H1 (cell line): ENCODE results near the gene STK11IP. TPM values are rescaled to one million over a fixed set of nuclear protein-coding genes. Genes with fewer than 3 reads are reported as not detected.
A peak's percentile ranks its signal among the peaks of the same experiment; 100 is the strongest.

Source experiments
- CTCF ChIA-PET: fragments of 300-600 bp; sonication (Branson Sonifier 250); formaldehyde crosslinking; loops from one replicate; lab custom pipeline; 2021; ENCODE audit not compliant: partially characterized antibody; lab: Charles Lee
- POLR2A ChIA-PET: fragments of 300-600 bp; sonication (Branson Sonifier 250); formaldehyde crosslinking; loops from one replicate; lab custom pipeline; 2021; ENCODE audit warnings: inconsistent platforms; ENCODE audit not compliant: partially characterized antibody; lab: Charles Lee
- DNase-seq, 2 experiments: peaks; one replicate each; pipeline versions ENCODE4 v3.0.0 to v3.0.0-alpha.2; 2010 to 2022; ENCODE audit warnings: low spot score in 2 of 2, low read depth in 1 of 2, mixed read lengths in 1 of 2
- FAIRE-seq: peaks from 2 replicates; lab custom pipeline; 2011; peaks lifted over from hg19 to GRCh38; lab: Jason Lieb, UNC
- H2AFZ ChIP-seq: 2 replicates; pipeline ENCODE4 v1.8.1; 2012; ENCODE audit warnings: low read length, inconsistent platforms
- H2AK5ac ChIP-seq: 2 replicates; pipeline ENCODE4 v1.6.1; 2013; ENCODE audit warnings: low read depth, low read length
- H2BK120ac ChIP-seq: replicated peaks from 2 replicates; pipeline ENCODE3; 2013; ENCODE audit warnings: low read depth, low read length, inconsistent platforms
- H2BK12ac ChIP-seq: 2 replicates; pipeline ENCODE4 v1.6.1; 2013; ENCODE audit warnings: low read depth, low read length
- H2BK15ac ChIP-seq: 2 replicates; pipeline ENCODE4 v1.6.1; 2013; ENCODE audit warnings: low read length
- H2BK20ac ChIP-seq: 2 replicates; pipeline ENCODE4 v1.6.1; 2013; ENCODE audit warnings: low read length
- H2BK5ac ChIP-seq: 2 replicates; pipeline ENCODE4 v1.6.1; 2013; ENCODE audit warnings: low read depth, low read length
- H3K14ac ChIP-seq: 2 replicates; pipeline ENCODE4 v1.6.1; 2013; ENCODE audit warnings: inconsistent platforms; ENCODE audit not compliant: insufficient read length
- H3K18ac ChIP-seq: 2 replicates; pipeline ENCODE4 v1.6.1; 2013; ENCODE audit warnings: low read length; ENCODE audit errors: extremely low read depth
- H3K23ac ChIP-seq: 2 replicates; pipeline ENCODE4 v1.6.1; 2013; ENCODE audit warnings: inconsistent platforms; ENCODE audit not compliant: insufficient read length
- H3K23me2 ChIP-seq: 2 replicates; pipeline ENCODE4 v1.6.1; 2013; ENCODE audit warnings: low read depth, low read length
- H3K27ac ChIP-seq: 2 replicates; pipeline ENCODE4 v1.6.1; 2011; ENCODE audit warnings: low read depth, low read length, inconsistent platforms
- H3K27me3 ChIP-seq, 4 experiments: replicated peaks in 1 of 4; 1 replicate in 1 of 4; 2 replicates in 3 of 4; pipeline versions ENCODE4 v1.6.1 to v1.8.1; 2011 to 2013; ENCODE audit warnings: low read length in 3 of 4, mild to moderate bottlenecking in 3 of 4, inconsistent platforms in 2 of 4, mixed read lengths in 2 of 4, moderate library complexity in 1 of 4; ENCODE audit not compliant: control insufficient read depth in 3 of 4, insufficient read depth in 3 of 4; ENCODE audit errors: extremely low read depth in 1 of 4
- H3K36me3 ChIP-seq, 4 experiments: 2 replicates each; pipeline versions ENCODE4 v1.6.1 to v1.8.1; 2011 to 2013; ENCODE audit warnings: mild to moderate bottlenecking in 4 of 4, low read length in 3 of 4, moderate library complexity in 2 of 4, control low read depth in 1 of 4, inconsistent platforms in 1 of 4; ENCODE audit not compliant: insufficient read depth in 4 of 4, control insufficient read depth in 2 of 4
- H3K4ac ChIP-seq: replicated peaks from 2 replicates; pipeline ENCODE3; 2013; ENCODE audit warnings: low read length, low read depth, mixed read lengths, inconsistent platforms; ENCODE audit not compliant: insufficient read length
- H3K4me1 ChIP-seq, 4 experiments: replicated peaks in 1 of 4; 1 replicate in 1 of 4; 2 replicates in 3 of 4; pipeline versions ENCODE4 v1.6.1 to v1.8.1; 2011 to 2013; ENCODE audit warnings: low read length in 3 of 4, inconsistent platforms in 2 of 4, mixed read lengths in 1 of 4; ENCODE audit not compliant: insufficient read depth in 4 of 4, control insufficient read depth in 3 of 4
- H3K4me2 ChIP-seq, 2 experiments: 2 replicates each; pipeline versions ENCODE4 v1.6.1 to v1.8.1; 2011 to 2013; ENCODE audit warnings: low read depth in 2 of 2, low read length in 2 of 2, control low read depth in 1 of 2, inconsistent platforms in 1 of 2, mild to moderate bottlenecking in 1 of 2; ENCODE audit not compliant: insufficient read depth in 1 of 2
- H3K4me3 ChIP-seq, 4 experiments: fragments of 200-600, 300-600 bp in 1 of 4; sonication (generic), shearing (Covaris generic), sonication (Bioruptor Twin) in 1 of 4; 2 replicates each; pipeline versions ENCODE4 v1.5.1 to v1.8.1; 2011 to 2016; ENCODE audit warnings: low read length in 4 of 4, low read depth in 3 of 4, control low read depth in 2 of 4, inconsistent platforms in 2 of 4, mild to moderate bottlenecking in 2 of 4, mixed read lengths in 1 of 4, moderate library complexity in 1 of 4; ENCODE audit not compliant: insufficient read depth in 2 of 4; ENCODE audit errors: extremely low read depth in 1 of 4
- H3K56ac ChIP-seq: replicated peaks from 2 replicates; pipeline ENCODE3; 2013; ENCODE audit warnings: low read depth, mild to moderate bottlenecking, mixed read lengths, low read length, inconsistent platforms; ENCODE audit not compliant: insufficient read length
- H3K79me1 ChIP-seq: 2 replicates; pipeline ENCODE4 v1.6.1; 2013; ENCODE audit warnings: low read depth, low read length, control low read depth
- H3K79me2 ChIP-seq, 2 experiments: 2 replicates each; pipeline versions ENCODE4 v1.6.1 to v1.8.1; 2012 to 2013; ENCODE audit warnings: low read length in 2 of 2, mild to moderate bottlenecking in 2 of 2, inconsistent platforms in 1 of 2; ENCODE audit not compliant: insufficient read depth in 2 of 2, control insufficient read depth in 1 of 2
- H3K9ac ChIP-seq, 4 experiments: replicated peaks in 1 of 4; 1 replicate in 1 of 4; 2 replicates in 3 of 4; pipeline versions ENCODE4 v1.6.1 to v1.8.1; 2011 to 2013; ENCODE audit warnings: low read depth in 3 of 4, low read length in 3 of 4, control low read depth in 2 of 4, mild to moderate bottlenecking in 2 of 4, moderate library complexity in 2 of 4, inconsistent platforms in 1 of 4; ENCODE audit errors: extremely low read depth in 1 of 4
- H3K9me3 ChIP-seq, 2 experiments: 2 replicates each; pipeline versions ENCODE4 v1.6.1 to v1.8.1; 2012 to 2013; ENCODE audit warnings: mild to moderate bottlenecking in 2 of 2, moderate library complexity in 2 of 2, control low read depth in 1 of 2, inconsistent platforms in 1 of 2, low read depth in 1 of 2, low read length in 1 of 2, mixed read lengths in 1 of 2; ENCODE audit not compliant: insufficient read depth in 2 of 2
- H4K20me1 ChIP-seq, 2 experiments: replicated peaks in 1 of 2; 2 replicates each; pipeline versions ENCODE3 to v1.8.1; 2011 to 2013; ENCODE audit warnings: inconsistent platforms in 2 of 2, low read length in 2 of 2, mild to moderate bottlenecking in 1 of 2; ENCODE audit not compliant: insufficient read depth in 2 of 2, control insufficient read depth in 1 of 2
- H4K5ac ChIP-seq: 2 replicates; pipeline ENCODE4 v1.6.1; 2013; ENCODE audit warnings: low read length, low read depth, mixed read lengths, inconsistent platforms; ENCODE audit not compliant: insufficient read length
- H4K8ac ChIP-seq: 2 replicates; pipeline ENCODE4 v1.8.0; 2013; ENCODE audit warnings: mild to moderate bottlenecking, moderate library complexity, low read length, inconsistent platforms; ENCODE audit not compliant: insufficient read depth; ENCODE audit errors: extremely low read depth
- H4K91ac ChIP-seq: replicated peaks from 2 replicates; pipeline ENCODE3; 2013; ENCODE audit warnings: low read length, mixed read lengths, inconsistent platforms; ENCODE audit not compliant: insufficient read length
- ASH2L ChIP-seq: fragments of 200-600, 300-600 bp; sonication (generic); IDR thresholded peaks from one replicate; pipeline ENCODE4 v1.7.1; 2017; ENCODE audit warnings: low read length
- CTBP2 ChIP-seq: IDR thresholded peaks from 2 replicates; pipeline ENCODE4 v1.7.0; 2011; ENCODE audit warnings: borderline replicate concordance, mild to moderate bottlenecking, moderate library complexity, mixed read lengths, low read length; ENCODE audit not compliant: insufficient read depth, insufficient read length
- NANOG ChIP-seq: IDR thresholded peaks from 2 replicates; pipeline ENCODE4 v1.6.1; 2011; ENCODE audit warnings: low read length, low read depth, mild to moderate bottlenecking, inconsistent platforms; ENCODE audit not compliant: insufficient read depth, poor library complexity, severe bottlenecking
- PHF8 ChIP-seq: fragments of 200-600 bp; sonication (generic); conservative IDR thresholded peaks from 2 replicates; pipeline ENCODE4 v1.7.1; 2012; ENCODE audit warnings: low read depth, mild to moderate bottlenecking, inconsistent platforms, low read length, moderate library complexity
- POLR2A ChIP-seq, 2 experiments: IDR thresholded peaks; 1 replicate in 1 of 2; 2 replicates in 1 of 2; pipeline ENCODE4 v1.6.1; 2011; ENCODE audit warnings: low read depth in 2 of 2, low read length in 2 of 2, mild to moderate bottlenecking in 2 of 2; ENCODE audit errors: control extremely low read depth in 1 of 2
- SP4 ChIP-seq: IDR thresholded peaks from 2 replicates; pipeline ENCODE4 v1.6.1; 2012; ENCODE audit warnings: low read length, inconsistent platforms
- SUZ12 ChIP-seq: fragments of 200-600 bp; sonication (generic); IDR thresholded peaks from 2 replicates; pipeline ENCODE4 v1.6.1; 2012; ENCODE audit warnings: mild to moderate bottlenecking, inconsistent platforms, low read length, moderate library complexity, mixed read lengths
- TAF1 ChIP-seq: IDR thresholded peaks from 2 replicates; pipeline ENCODE4 v1.6.1; 2011; ENCODE audit warnings: mild to moderate bottlenecking, low read depth, low read length
- TAF7 ChIP-seq: optimal IDR thresholded peaks from 2 replicates; pipeline ENCODE3; 2011; ENCODE audit warnings: low read depth, mild to moderate bottlenecking, inconsistent platforms, low read length, moderate library complexity, borderline replicate concordance
- TBP ChIP-seq: IDR thresholded peaks from 2 replicates; pipeline ENCODE4 v1.6.1; 2011; ENCODE audit warnings: low read depth, low read length, improper control_type of control experiment
- WGBS, 2 experiments: shearing (Covaris generic) in 1 of 2; methylation state at CpG; one replicate each; pipeline versions ENCODE4 v1.1.6 to v1.1.7; 2013 to 2015; ENCODE audit warnings: low lambda C conversion rate in 2 of 2, mixed read lengths in 2 of 2, inconsistent platforms in 1 of 2, low coverage in 1 of 2, missing lambda C conversion rate in 1 of 2; ENCODE audit not compliant: insufficient replicate concordance in 2 of 2, insufficient coverage in 1 of 2, insufficient read length in 1 of 2; ENCODE audit errors: extremely low coverage in 1 of 2, missing lambda C conversion rate in 1 of 2; 5-methylcytosine and 5-hydroxymethylcytosine counted together
- polyA plus RNA-seq, 7 experiments: library from polyadenylated mRNA; depleted of rRNA in 3 of 7; stranded (reverse) in 5 of 7; unstranded in 2 of 7; fragments of >200 nt in 5 of 7; fragments of 200-250 nt in 2 of 7; gene quantifications; 1 replicate in 5 of 7; 2 replicates in 1 of 7; 4 replicates in 1 of 7; pipeline versions ENCODE4 v1.2.1 to v1.2.3, GENCODE V29; 2011 to 2013; ENCODE audit warnings: missing spikeins in 2 of 7, mixed read lengths in 2 of 7
- total RNA-seq: library from RNA; stranded (reverse); fragmentation: NEBNext Ultra II Directional; extraction: Animal tissue kit (Norgen Biotek cat#: 25700); gene quantifications from 2 replicates; pipeline ENCODE4 v1.2.1, GENCODE V29; 2021
- TF ChIP-seq, protein P1 (sequence below): IDR thresholded peaks from 2 replicates; pipeline ENCODE4 v1.6.1; 2012; ENCODE audit warnings: inconsistent platforms

Gene STK11IP
- total and polyA plus RNA-seq, 2 of the 8 experiments (the other 6 are each of a cell fraction or from before 2014, with no cell fraction given): 18.5 to 29.6 TPM

DNA sequence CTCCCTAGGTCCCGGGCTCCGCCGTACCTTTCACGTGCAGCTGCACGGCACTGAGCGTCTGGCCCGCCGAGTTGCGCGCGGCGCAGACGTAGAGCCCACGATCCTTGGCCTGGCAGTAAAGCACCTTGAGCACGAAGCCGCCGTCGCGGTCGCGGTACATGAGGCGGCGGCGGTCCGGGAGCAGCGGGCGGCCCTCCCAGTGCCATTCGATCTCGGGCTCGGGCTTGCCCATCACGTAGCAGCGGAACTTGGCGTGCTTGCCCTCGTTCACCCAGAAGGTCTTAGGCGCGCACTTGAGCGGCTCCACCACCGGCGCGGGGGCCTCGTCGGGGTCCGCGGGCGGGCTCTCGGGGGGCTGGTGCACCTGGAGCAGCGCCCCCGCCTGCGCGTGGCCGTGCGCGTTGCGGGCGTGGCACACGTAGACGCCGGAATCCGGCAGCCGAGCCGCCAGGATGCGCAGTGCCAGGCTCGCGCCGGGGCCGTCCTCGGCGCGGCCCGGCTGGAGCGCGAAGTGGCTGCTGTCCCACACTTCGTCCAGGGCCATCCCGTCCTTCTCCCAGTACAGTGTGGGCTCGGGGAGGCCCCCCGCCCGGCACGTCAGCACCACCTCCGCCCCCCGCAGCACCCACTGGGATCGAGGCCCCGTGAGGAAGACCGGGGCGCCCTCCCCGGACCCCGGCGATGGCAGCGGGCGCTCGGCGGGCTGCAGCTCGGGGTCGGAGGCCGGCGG is 27.3 kb upstream of the STK11IP start:
- CTCF ChIA-PET: interaction anchor here (0.8 to 2.9 kb wide), 12 partner anchors 10 to 96 kb away, joined by 3 to 34 read pairs (median 4); partner anchors contain the start of genes SLC4A3 and STK11IP
- Histone ChIP-seq H2AFZ (no peak overlapping the region), H3K23ac (no peak overlapping the region), H3K56ac (peak overlapping the region; percentile 93), H3K4me3 (peak overlapping the region; percentile 45 to 74 (median 58)), H3K9ac (peak overlapping the region; percentile 12 to 86 (median 64); a peak in 5 of 7 replicates), H3K23me2 (peaks cover 8% of the 10 kb centered on the region; the same call in 1 of the 2 replicates), H3K27me3 (peaks cover 0 to 2% (median 0%) of the 10 kb centered on the region in 4 experiments; a peak in 1 of 7 replicates), H3K79me1 (no peaks in the 10 kb centered on the region), H4K91ac (peak overlapping the region; percentile 76), H3K4me2 (peak overlapping the region; percentile 67 to 79), H4K8ac (peak overlapping the region; percentile 82; the same call in 1 of the 2 replicates), H2AK5ac (peak overlapping the region; percentile 57; the same call in 1 of the 2 replicates), H2BK120ac (no peak overlapping the region), H3K4ac (peak overlapping the region; percentile 87), H3K36me3 (peaks cover 0 to 29% (median 7%) of the 10 kb centered on the region in 4 experiments; a peak in 4 of 8 replicates), H3K18ac (peak overlapping the region; percentile 48), H3K4me1 (peaks cover 0 to 39% (median 31%) of the 10 kb centered on the region in 4 experiments; a peak in 6 of 7 replicates), H2BK15ac (no peak overlapping the region), H3K9me3 (peaks cover 0 to 8% of the 10 kb centered on the region in 2 experiments; a peak in 1 of 4 replicates), H3K14ac (no peak overlapping the region), H4K5ac (no peak overlapping the region), H3K27ac (peak overlapping the region; percentile 42; the same call in 1 of the 2 replicates), H2BK5ac (no peak overlapping the region), H4K20me1 (no peaks in the 10 kb centered on the region), H3K79me2 (peaks cover 0 to 7% of the 10 kb centered on the region in 2 experiments; a peak in 2 of 4 replicates), H2BK12ac (0 out of 2 replicates have a peak overlapping the region, but pooled peaks have one; percentile 68), H2BK20ac (no peak overlapping the region)
- DNase-seq (no peak), FAIRE-seq (no peak)
- POLR2A ChIA-PET: interaction anchor here (0.6 to 18.6 kb wide), 11 partner anchors 8 to 58 kb away, joined by 3 to 293 read pairs (median 6); partner anchors contain the start of genes CHPF, STK11IP and TMEM198
- WGBS, 2 experiments: 16% methylated on average over 46 of the region's 95 CpGs; no CpG with 5 or more reads in 1 of the 2 experiments
- TF ChIP-seq POLR2A (IDR thresholded peaks at IDR 0.05; ENCODE audit: control extremely low read depth in 1 of 2, low read depth in 2 of 2, low read length in 2 of 2): peak in 1 of 2 experiments; percentile 51; a peak in 1 of 3 replicates
- no peak for TF ChIP-seq TBP
- TF ChIP-seq ASH2L: peak; percentile 68
- TF ChIP-seq NANOG: no peak
- 0 out of 2 replicates have a peak, but pooled peaks have one; percentile 21 for TF ChIP-seq TAF1
- TF ChIP-seq SUZ12: no peak
- peak; percentile 12 for TF ChIP-seq TAF7
- TF ChIP-seq SP4: no peak
- TF ChIP-seq, protein P1, sequence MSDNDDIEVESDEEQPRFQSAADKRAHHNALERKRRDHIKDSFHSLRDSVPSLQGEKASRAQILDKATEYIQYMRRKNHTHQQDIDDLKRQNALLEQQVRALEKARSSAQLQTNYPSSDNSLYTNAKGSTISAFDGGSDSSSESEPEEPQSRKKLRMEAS: peak; percentile 95
- TF ChIP-seq PHF8: 0 out of 2 replicates have a peak, but pooled peaks have one; percentile 23
- peak; percentile 72 for TF ChIP-seq CTBP2
